Stimulated activated CD4-positive, alpha-beta T cell treated with anti-CD3 and anti-CD28 coated beads, Interleukin-2, amount 100 ng/mL, for 4 hours (primary cell): ENCODE data around the gene TBC1D20.

Experiments used
- DNase-seq: peaks from one replicate; pipeline ENCODE4 v3.0.0-alpha.2; 2020; ENCODE audit warnings: low read depth

Gene TBC1D20

DNA sequence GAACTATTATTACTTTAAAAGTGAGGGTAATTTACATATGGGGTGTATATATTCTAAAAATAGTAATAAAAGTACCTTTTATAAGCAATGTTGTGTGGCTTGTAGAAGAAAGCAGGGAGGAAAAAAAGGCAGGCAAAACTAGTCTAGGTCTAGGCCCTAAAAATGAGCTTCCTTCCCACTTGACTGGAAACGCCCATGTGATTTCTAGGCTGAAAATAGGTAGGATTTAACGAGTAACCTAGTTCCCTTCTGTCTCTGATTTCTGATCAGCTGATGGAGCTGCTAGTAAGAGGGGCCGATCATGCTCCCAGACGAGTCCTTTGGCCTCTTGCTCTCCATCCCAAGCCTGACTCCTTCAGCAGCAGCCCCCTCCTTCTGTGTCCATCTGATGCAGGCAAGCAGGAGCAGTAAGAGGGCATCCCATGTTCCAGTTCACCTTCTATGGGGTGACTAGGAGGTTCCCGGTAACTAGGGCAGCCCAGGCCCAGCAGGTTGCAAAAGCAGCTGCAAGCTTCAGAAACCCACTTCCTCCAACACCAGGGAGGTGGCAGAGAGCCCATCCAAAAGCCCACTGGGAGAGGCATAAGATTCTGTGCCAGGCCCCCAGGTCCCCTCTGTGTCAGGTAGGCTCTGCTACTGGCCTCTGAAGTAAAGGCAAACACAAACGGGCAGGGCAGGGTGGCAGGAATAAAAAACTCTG, 24.4 kb downstream of the TBC1D20 start:
- no peak for DNase-seq

DNA sequence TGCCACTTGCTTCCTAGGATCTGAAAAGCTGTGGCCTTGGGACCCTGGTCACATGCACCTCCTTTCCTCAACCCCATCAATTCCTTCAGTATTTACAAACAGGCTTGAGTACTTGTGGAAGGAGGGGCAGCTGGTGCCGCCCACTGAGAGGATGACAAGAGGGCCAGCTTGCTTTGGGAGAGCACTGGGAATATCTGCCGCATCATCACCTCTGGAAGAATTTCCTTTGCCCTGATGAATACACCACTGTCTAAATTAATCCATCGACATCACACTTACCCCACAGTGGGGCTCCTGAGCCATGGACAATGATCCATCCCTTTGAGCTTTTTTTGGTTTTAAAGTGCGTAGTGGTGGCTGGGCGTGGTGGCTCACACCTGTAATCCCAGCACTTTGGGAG, 25.9 kb downstream of the TBC1D20 start:
- no peak for DNase-seq

DNA sequence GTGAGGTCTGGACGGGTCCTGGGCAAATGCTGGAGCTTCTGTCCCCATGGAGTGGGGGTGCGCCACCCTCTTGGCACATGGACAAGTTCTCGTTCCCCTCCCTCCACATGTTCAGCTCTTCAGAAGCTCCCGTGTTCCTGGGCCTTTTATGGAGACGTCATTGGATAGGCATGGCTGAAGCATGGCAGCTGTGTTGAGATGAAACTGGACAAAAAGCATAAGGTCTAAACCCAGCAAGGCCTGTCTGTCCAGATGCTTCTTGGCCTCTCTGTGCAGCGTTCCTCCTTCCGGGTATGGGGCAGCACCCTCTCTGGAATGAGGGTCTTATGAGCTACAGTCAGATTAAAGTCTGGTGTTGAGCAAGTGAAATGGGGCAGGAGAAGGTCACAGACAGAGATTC, 26.8 kb downstream of the TBC1D20 start:
- no peak for DNase-seq

DNA sequence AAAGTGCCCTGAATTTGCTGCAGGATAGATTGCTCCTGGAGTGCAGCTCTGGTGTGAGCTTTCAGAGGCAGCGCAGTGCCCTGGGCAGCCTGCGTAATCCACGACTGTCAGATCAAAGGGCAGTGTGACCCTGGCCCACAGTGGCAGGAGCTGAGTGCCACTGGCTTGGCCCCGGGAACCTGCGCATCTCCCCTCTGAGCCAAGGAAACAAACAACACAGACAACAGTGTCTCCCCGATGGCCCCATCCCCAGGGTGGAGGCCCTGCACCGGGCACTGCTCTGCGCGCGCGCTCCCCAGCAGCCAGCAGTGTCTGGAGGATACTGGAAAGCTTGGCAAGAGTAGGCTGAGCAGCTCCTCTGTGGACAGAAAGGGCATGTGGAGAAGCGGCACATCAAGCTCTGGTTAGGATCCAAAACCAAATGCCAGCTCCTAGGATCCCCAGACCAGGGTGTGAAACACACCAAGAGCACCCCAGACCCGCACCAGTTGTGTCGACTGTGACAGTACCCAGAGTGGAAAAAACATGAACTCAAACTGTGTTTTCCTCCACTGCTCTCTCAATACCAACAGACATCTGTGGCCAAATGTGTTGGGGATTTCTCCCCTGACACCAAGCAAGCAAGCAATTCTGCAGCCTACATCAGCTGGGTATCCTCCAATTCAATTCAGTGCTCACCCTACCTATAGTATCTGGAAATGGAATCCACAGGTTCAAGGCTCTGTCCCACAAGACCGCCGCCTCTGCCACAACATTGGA, 27.5 kb downstream of the TBC1D20 start:
- no peak for DNase-seq

DNA sequence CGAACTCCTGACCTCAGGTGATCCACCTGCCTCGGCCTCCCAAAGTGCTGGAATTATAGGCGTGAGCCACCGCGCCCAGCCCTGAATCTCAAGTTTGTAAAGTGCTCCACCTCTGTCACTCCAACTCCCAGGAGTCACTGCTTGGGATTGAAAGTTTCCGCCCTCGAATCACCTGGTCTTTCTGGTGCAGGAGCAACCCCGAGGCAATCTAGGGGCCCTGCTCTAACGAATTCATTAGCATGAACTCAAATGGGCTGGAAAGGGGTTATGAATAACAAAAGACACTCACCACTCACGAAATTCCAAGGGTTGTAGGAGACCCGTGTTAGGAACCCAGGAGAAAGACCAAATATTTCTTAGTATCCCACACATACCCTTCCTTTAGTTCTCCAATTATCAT, 28.1 kb downstream of the TBC1D20 start:
- DNase-seq = no peak

DNA sequence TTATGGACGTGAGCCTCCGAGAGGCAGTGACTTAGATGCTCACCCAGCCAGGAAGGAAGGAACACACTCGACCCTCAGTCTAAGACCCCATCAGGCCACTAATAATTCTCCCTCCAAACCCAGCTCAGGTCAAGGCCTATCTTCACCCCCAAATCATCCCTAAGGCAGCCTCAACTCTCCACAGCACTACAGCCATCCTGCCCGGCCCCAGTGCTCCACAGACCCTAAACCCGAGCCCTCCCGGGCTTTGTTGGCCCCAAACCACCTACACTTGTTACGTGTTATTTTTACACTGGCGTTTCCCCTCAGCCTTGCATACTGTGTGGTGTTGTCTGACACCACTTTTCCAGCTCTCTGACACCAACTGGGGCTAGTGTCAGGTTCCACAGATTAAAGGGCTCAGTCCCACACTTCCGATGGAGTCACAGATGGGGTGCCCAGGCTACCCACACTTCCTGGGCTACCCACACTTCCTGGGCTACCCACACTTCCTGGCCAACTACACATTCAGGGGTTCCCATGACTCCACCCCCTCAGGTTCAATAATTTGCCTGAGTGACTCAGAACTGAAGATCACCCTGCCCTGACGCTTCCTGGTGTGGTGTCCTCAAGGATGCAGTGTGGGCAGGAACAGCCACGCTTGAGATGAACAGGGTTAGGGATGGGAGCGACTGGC, 28.9 kb downstream of the TBC1D20 start:
- DNase-seq = peak; percentile 81

DNA sequence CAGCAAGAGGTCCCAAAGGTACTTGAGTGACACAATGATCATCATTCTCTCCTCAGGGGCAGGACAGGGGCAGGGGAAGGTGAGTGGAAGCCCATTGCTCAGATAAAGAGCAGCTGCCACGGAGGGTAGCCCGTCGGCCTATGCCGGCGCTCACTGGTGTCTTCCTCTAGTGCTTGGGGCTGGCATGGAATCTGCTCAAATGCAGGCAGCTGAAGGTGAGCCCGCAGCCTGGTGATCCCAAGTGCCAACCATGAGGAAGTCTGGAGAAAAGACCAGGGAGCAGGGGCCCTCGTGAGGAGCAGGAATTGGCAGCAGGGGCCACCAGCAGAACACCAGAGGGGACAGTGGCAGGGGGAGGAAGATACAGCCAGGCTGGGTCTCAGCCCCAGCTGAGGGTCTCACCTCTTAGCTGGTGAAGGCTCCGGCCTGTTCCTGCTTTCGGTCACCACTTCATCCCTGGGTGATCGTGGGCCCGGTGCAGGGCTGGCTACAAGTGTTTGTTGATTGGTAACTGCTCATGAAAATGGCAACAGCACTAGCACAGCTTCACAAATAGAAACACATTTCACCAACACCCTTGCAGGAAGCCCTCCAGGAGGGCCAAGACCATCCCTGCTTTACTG, 29.5 kb downstream of the TBC1D20 start:
- no peak for DNase-seq

DNA sequence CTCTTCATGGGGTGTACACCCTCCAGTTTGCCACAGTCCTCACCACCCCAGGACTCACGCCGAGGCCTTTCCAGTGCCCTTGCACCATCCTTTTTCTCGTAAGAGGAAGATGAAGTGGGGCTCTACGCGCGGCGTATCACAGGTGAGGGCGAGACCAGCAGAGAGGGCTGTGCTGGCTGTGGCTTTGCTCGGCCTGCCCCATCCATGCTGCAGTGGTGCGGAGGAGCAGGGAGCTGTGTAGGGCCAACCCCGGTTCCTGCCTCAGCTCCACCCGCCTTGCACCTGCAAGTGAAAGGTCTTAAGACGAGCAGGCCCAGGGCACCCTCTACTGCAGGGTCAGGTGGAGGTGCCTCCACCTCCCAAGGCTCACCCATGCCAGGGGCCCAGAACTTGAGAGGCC, 30.1 kb downstream of the TBC1D20 start:
- no peak for DNase-seq

DNA sequence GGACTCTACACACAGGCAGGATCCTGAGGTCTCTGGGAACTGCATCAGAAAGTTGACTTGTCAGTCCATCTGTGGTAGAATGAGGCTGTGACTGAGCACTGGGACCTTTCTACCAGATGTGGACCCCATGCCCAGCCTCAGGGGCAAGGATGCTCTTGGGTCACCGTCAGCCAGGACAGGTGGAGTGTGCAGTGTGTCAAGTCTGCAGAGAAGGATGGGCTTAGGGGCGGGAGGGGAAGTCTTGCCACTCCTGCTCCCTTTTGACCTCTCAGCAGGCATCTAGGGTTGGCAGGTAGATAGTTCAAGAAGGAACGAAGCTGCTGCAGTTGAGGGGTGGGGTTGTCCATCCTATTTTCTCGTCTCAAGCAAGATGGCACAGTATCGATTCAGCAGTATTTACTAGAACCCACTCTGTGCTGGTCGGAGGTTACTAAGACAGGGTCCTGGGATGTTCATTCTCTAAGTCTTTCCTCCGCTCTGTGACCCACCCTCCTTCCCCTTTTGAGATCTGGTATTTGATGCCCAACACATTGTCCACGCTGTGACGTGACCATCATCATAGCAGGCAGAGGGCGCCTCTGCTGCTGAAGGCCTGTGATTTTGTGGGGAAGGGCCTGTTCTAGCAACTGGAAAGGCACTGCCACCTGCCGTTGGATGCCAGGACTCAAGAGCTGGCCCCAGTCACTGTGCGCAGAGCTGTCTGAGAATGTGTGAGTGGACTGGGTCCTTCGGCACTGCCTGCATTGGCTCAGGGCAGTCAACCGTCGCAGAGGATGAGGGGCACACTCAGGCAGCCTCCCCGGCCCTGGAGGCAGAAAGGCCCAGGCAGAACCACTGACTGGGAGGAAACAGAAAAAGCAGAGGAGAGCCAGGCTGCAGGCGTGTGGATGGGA, 31.1 kb downstream of the TBC1D20 start:
- DNase-seq = no peak

DNA sequence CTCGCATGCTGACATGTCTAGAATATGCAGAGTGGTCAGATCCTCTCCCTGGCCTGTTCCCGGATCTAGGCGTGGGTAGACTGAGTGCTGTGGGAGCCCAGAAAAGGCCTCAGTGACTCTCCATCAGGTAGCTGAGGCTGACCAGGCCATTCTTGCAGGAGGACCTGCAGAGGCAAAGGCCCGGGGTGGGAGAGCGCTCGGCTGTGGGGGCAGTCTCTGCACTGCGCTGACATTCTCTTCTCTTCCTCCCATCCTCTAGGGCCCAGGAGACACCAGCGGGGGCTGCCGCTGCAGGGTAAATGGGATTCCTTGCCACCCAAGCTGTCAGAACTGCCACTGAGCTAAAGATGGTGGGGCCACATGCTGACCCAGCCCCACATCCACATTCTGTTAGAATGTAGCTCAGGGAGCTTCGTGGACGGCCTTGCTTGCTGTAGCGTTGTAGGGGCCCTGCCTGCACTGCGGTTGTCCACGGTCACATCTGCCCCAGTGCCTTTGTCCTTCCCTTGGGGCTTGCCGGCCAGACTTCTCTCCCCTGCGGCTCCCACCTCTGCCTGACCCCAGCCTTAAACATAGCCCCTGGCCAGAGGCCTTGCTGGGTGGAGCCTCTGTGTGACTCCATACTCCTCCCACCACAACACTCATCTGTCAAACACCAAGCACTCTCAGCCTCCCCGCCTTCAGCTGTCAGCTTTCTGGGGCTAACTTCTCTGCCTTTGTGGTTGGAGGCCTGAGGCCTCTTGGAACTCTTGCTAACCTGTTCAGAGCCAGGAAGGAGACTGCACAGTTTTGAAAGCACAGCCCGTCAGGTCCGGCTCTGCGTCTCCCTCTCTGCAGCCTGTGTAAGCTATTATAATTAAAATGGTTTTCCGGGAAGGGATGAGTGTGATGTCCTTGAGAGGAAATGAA, 32.0 kb downstream of the TBC1D20 start:
- DNase-seq = no peak

DNA sequence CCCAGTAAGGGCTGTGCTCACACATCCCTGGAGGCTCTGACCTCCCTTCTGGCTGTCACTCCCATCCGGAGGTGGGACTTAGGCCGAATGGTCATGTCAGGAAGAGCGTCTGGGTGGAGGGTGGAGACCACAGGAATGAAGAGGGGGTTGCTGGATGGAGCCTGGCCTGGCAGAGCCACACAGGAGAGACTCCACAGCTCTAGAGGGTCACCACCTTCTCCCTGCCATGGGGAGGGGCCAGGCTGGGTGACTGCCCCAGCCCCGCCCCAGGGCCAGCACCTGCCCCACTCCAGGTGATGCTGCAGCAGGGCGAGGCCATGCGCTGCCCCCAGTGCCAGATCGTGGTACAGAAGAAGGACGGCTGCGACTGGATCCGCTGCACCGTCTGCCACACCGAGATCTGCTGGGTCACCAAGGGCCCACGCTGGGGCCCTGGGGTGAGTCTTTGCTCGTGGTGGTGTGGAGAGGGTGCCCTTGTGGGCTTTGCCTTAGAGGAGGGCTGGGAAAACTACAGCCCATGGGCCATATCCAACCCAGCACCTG, 33.6 kb downstream of the TBC1D20 start:
- no peak for DNase-seq

DNA sequence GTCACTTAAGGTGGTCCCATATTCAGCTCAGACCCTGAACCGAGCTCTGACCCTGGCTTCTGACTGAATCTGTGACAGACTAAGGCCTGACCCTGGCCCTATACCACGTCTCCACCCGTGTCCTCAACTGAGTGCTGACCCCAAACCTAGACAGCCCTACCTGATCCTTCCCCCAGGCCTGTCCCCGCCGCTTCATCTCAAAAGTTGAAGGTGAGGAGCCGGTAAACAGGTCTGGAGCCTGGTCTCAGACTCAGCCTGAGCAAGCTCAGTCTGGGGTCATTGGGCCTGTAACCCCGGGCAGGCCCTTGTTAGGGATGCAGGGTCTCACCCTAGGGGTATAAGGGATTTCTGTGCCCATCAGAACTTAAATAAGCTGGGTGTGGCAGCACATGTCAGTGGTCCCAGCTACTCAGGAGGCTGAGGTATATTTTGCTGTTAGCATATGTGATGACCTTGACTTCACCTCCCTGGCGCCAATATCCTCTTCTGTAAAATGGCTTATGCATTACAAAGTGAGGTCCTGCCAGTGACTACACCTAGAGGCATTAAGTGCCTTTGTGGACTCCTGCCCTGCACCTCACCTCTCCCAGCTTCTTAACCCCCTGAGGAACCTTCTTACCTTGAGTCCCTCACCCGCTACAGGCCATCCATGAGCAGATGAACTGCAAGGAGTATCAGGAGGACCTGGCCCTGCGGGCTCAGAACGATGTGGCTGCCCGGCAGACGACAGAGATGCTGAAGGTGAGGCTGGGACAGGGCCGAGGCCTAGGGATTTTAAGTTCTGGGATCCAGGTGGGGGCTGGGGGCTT, 34.3 kb downstream of the TBC1D20 start:
- no peak for DNase-seq

DNA sequence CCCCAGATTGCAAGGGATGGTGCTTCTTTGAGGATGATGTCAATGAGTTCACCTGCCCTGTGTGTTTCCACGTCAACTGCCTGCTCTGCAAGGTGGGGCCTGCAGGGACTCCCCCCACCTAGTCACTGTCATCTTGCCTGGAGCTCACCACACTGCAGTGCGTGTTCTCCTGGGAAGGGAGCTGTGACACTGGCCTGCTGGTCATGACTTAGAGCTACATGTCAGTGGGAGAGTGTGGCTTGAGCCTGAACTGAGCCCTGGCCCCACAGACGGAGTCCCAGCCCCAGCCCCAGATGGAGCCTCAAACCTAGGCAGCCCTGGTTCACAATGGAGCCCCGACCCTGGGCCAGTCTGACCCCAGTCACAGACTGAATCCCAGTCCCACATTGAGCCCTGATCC, 34.9 kb downstream of the TBC1D20 start:
- DNase-seq = no peak

DNA sequence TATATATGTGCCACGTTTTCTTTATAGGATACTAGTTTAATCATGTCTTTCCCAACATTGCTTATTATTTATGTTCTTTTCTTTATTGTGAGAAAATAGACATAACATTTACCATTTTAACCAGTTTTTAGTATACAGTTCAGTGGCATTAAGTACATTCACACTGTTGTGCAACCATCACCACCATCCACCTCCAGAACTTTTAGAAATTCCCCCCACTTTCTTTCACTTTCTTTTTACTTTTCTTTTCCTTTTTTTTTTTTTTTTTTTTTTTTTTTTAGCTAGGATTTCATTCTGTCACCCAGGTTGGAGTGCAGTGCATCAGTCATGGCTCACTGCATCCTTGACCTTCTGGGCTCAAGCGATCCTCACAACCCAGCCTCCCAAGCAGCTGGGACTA, 35.8 kb downstream of the TBC1D20 start:
- DNase-seq = no peak

DNA sequence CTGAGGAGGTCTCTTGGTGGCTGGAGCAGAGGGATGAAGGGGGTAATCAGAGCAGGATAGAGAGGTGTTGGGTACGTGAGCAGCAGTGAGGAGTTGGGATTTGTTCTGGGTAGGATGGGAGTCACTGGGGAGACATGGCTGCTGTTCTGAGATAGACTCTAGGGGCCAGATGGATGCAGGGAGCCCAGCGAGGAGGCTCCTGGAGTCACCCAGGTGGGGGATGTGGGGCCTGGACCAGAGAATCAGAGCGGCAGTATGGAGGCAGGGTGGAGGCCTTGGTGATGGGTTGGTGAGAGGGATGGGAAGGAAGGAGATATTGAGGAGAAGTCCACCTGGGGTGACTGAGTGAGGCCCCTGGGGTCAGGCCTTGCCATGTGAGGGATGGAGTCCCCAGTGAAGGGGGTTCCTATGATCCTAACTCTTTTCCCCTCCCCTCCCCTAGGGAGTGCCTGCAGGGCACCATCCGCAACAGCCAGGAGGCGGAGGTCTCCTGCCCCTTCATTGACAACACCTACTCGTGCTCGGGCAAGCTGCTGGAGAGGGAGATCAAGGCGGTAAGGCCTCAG, 40.6 kb downstream of the TBC1D20 start:
- no peak for DNase-seq

DNA sequence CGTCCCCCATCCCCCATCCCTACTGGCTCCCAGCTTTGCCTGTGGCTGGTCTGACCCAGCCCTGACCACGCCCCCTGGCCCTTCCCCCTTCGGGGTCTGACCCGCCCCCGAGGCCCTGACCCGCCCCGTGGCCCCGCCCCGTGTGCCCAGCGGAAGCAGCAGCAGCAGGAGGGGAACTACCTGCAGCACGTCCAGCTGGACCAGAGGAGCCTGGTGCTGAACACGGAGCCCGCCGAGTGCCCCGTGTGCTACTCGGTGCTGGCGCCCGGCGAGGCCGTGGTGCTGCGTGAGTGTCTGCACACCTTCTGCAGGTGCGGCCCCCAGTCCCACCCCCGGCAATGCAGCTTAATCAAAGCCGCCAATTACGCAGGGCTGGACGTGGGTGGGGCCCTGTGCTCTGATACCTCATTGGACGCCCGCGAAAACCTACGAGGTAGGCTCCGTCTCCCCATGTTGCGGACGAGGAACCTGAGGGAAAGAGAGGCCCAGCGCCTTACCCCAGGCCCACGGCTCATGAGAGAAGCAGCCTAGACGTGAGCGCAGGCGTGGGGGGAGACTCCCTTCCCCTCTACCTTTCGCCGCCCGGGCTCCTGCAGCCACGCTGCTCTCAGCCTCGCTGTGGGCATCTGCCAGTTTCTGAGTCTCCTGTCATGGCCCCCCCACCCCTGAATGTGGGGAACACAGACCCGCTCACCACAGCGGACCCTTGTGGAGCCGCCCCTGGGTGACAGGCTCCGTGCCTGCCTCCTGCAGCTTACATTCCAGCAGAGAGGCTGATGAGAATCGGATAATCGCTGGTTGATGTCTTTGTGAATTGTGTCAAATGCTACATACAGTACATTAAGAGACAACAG, 41.4 kb downstream of the TBC1D20 start:
- no peak for DNase-seq

DNA sequence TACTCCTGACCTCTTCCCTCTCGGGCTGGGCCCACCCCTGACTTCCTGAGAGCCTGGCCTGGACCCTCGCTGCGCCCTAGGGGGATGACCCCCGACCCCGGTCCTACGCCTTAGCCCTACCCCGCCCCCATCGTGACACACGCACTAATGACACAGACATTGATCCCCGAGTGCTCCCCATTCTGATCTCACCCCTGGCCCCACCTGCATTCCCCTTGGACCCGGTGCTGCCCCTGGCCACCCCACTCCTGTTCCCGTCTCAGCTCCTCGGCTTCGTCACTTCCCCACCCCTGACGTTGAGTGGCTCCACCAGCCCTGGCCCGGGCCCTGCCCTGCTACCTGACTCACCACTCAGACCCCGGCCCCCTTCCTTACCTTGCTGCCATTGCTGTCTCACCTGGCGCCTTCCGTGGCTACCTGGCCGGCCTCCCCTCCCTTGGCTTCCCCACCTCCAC, 42.1 kb downstream of the TBC1D20 start:
- DNase-seq = no peak

DNA sequence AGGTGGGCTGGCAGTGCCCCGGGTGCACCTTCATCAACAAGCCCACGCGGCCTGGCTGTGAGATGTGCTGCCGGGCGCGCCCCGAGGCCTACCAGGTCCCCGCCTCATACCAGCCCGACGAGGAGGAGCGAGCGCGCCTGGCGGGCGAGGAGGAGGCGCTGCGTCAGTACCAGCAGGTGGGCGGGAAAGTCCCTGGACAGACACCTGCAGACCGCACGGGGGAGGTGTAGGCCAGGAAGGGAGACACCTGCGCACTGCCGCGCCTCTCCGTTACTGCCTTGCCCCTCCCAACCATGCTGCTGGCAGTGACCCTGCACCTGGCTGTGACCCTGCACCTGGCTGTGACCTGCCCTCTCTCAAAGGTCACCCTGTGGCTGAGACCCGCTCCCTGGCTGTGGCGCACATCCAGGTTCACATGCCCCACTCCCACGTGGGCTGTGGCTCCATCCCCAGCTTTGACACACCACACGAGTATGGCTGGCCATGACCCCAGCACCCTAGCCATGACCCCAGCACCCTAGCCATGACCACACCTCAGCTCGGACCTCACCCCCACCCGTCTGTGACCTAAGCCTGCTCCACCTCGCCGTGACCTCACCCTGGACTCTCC, 42.7 kb downstream of the TBC1D20 start:
- DNase-seq = no peak
